GM12865 (cell line): ENCODE results near the gene PREX1.

Experiments
- DNase-seq: peaks from one replicate; pipeline ENCODE4 v3.0.0; 2010; ENCODE audit warnings: low read depth
- H3K4me3 ChIP-seq: 2 replicates; pipeline ENCODE4 v1.5.1; 2011; ENCODE audit warnings: mild to moderate bottlenecking, low read depth, low read length, control low read depth
- CTCF ChIP-seq: IDR thresholded peaks from 2 replicates; pipeline ENCODE4 v1.5.1; 2011; ENCODE audit warnings: low read length, control low read depth, low read depth, inconsistent platforms; ENCODE audit not compliant: insufficient read depth; ENCODE audit errors: missing control alignments

PREX1 gene

GRCh38 chr20:48820649-48820973 lies 7.2 kb downstream of the PREX1 start:
- no peak for TF ChIP-seq CTCF
- no peak for DNase-seq
- H3K4me3 ChIP-seq = no peak overlapping the region

GRCh38 chr20:48819821-48820648 lies 7.8 kb downstream of the PREX1 start:
- TF ChIP-seq CTCF = no peak
- H3K4me3 ChIP-seq = no peak overlapping the region
- no peak for DNase-seq

- TF ChIP-seq CTCF = no peak
- DNase-seq = no peak
- H3K4me3 ChIP-seq = peak overlapping the region; percentile 26; the same call in 1 of the 2 replicates
Observed at GRCh38 chr20:48819089-48819488, 8.7 kb downstream of the PREX1 start.

- TF ChIP-seq CTCF = no peak
- peak overlapping the region; percentile 26 for H3K4me3 ChIP-seq
- DNase-seq = peak; percentile 83
Observed at GRCh38 chr20:48818481-48818987, 9.3 kb downstream of the PREX1 start.

GRCh38 chr20:48818031-48818370 lies 9.8 kb downstream of the PREX1 start:
- no peak for TF ChIP-seq CTCF
- H3K4me3 ChIP-seq = peak overlapping the region; percentile 26; the same call in 1 of the 2 replicates
- no peak for DNase-seq

- no peak for DNase-seq
- no peak for TF ChIP-seq CTCF
- H3K4me3 ChIP-seq = no peak overlapping the region
Observed at GRCh38 chr20:48817367-48818030, 10.3 kb downstream of the PREX1 start.
